ENCODE results near the gene GALP.

Gene GALP

DNA sequence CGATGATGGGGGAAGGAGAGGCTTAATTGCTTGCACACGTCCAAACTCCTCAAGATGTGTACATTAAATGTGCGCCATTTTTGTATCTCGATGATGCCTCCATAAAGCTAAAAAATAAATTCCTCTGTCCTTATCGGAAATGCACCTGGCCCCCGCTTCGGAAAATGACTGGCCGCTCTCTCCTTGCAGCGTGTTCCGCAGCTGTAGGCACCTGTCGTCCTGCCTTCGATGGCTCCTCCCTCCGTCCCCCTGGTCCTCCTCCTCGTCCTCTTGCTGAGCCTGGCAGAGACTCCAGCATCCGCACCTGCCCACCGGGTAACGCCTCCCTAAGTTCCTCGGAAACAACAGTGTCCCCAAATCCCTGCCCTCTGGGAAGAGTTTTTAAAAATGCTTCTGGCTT lies 1.1 kb downstream of the GALP start:
- no peak for TF ChIP-seq CTCF (IDR thresholded peaks at IDR 0.05)

GRCh38 chr19:56177564-56178243 lies 1.9 kb downstream of the GALP start:
- no peak overlapping the region for H3K27ac ChIP-seq
- H3K36me3 ChIP-seq: no peaks in the 10 kb centered on the region
- no peaks in the 10 kb centered on the region for H3K27me3 ChIP-seq
- no peak overlapping the region for H3K4me3 ChIP-seq (ENCODE audit: low read depth in 1 of 2, low read length in 1 of 2)
- no peak for TF ChIP-seq CTCF (IDR thresholded peaks at IDR 0.05)
- peaks cover 4 to 16% of the 10 kb centered on the region in 2 experiments for H3K4me1 ChIP-seq (ENCODE audit: control insufficient read depth in 1 of 2, insufficient read depth in 1 of 2, low read depth in 1 of 2, low read length in 1 of 2)
- no peaks in the 10 kb centered on the region for H3K9me3 ChIP-seq

More for the DNA sequence above, 1.1 kb downstream of the GALP start:
- no peak overlapping the region for H3K4me3 ChIP-seq (ENCODE audit: low read depth in 1 of 2, low read length in 1 of 2)
- no peak overlapping the region for H3K27ac ChIP-seq
- no peaks in the 10 kb centered on the region for H3K27me3 ChIP-seq
- no peaks in the 10 kb centered on the region for H3K36me3 ChIP-seq
- no peaks in the 10 kb centered on the region for H3K9me3 ChIP-seq
- peaks cover 5 to 18% of the 10 kb centered on the region in 2 experiments for H3K4me1 ChIP-seq (ENCODE audit: control insufficient read depth in 1 of 2, insufficient read depth in 1 of 2, low read depth in 1 of 2, low read length in 1 of 2)

- Histone ChIP-seq H3K27me3 (peaks cover 13% of the 10 kb centered on the region), H3K4me3 (ENCODE audit: low read depth in 1 of 2, low read length in 1 of 2) (no peak overlapping the region), H3K36me3 (no peaks in the 10 kb centered on the region), H3K4me1 (ENCODE audit: control insufficient read depth in 1 of 2, insufficient read depth in 1 of 2, low read depth in 1 of 2, low read length in 1 of 2) (peaks cover 0 to 7% of the 10 kb centered on the region in 2 experiments), H3K27ac (no peak overlapping the region), H3K9me3 (no peaks in the 10 kb centered on the region)
- no peak for TF ChIP-seq CTCF (IDR thresholded peaks at IDR 0.05)
These were observed 14.0 kb downstream of the GALP start for GRCh38 chr19:56189785-56190184.

- no peaks in the 10 kb centered on the region for H3K27me3 ChIP-seq
- H3K27ac ChIP-seq: no peak overlapping the region
- TF ChIP-seq CTCF (IDR thresholded peaks at IDR 0.05): no peak
- H3K36me3 ChIP-seq: no peaks in the 10 kb centered on the region
- no peaks in the 10 kb centered on the region for H3K9me3 ChIP-seq
- H3K4me1 ChIP-seq (ENCODE audit: control insufficient read depth in 1 of 2, insufficient read depth in 1 of 2, low read depth in 1 of 2, low read length in 1 of 2): peaks cover 0 to 7% of the 10 kb centered on the region in 2 experiments
- no peak overlapping the region for H3K4me3 ChIP-seq (ENCODE audit: low read depth in 1 of 2, low read length in 1 of 2)
These were observed 15.3 kb downstream of the GALP start for GRCh38 chr19:56191115-56191514.

- H3K27ac ChIP-seq: no peak overlapping the region
- TF ChIP-seq CTCF (IDR thresholded peaks at IDR 0.05): no peak
- H3K4me3 ChIP-seq (ENCODE audit: low read depth in 1 of 2, low read length in 1 of 2): no peak overlapping the region
- no peaks in the 10 kb centered on the region for H3K36me3 ChIP-seq
- H3K27me3 ChIP-seq: no peaks in the 10 kb centered on the region
- H3K9me3 ChIP-seq: no peaks in the 10 kb centered on the region
- peaks cover 0 to 7% of the 10 kb centered on the region in 2 experiments for H3K4me1 ChIP-seq (ENCODE audit: control insufficient read depth in 1 of 2, insufficient read depth in 1 of 2, low read depth in 1 of 2, low read length in 1 of 2)
These were observed 15.9 kb downstream of the GALP start for GRCh38 chr19:56191711-56192110.
